ENCODE data around the gene BRIX1. TPM values are rescaled to one million over a fixed set of nuclear protein-coding genes. Genes with fewer than 3 reads are reported as not detected.
"Not testable (repeated sequence)": the region's sequence is repeated elsewhere in the genome, so short reads cannot be mapped to it uniquely, and the experiment has no call there.

The BRIX1 gene
- total and polyA plus RNA-seq, 10 donors = 17.8 to 28.3 (median 22.1) TPM

- Histone ChIP-seq H3K4me1 (no peaks in the 10 kb centered on the region), H3K36me3 (no peaks in the 10 kb centered on the region), H3K27ac (no peak overlapping the region), H3K4me3 (no peak overlapping the region), H3K9me3 (peaks cover 0 to 16% (median 10%) of the 10 kb centered on the region in 8 donors), H3K27me3 (replicated peaks in 1 of 7) (no peaks in the 10 kb centered on the region)
- WGBS, 5 donors = 93 to 98% (median 97%) methylated on average over 4 of the region's 4 CpGs
- no peak for TF ChIP-seq CTCF (IDR thresholded peaks at IDR 0.05 in 8 of 11, conservative IDR thresholded peaks at IDR 0.05 in 3 of 11)
- no peak for TF ChIP-seq POLR2A (IDR thresholded peaks at IDR 0.05)
- TF ChIP-seq POLR2AphosphoS5 (IDR thresholded peaks at IDR 0.05) = no peak
- no peak for DNase-seq
- intact Hi-C loops (cut with DNase I; ENCODE audit: low total_unique reads) = no loop called here
Observed at GRCh38 chr5:34967540-34967939, 52.0 kb downstream of the BRIX1 start.

GRCh38 chr5:34968258-34968657 lies 52.7 kb downstream of the BRIX1 start:
- Histone ChIP-seq H3K27me3 (replicated peaks in 1 of 7) (no peaks in the 10 kb centered on the region), H3K4me1 (no peaks in the 10 kb centered on the region), H3K36me3 (no peaks in the 10 kb centered on the region), H3K9me3 (peaks cover 0 to 16% (median 10%) of the 10 kb centered on the region in 8 donors), H3K4me3 (no peak overlapping the region), H3K27ac (no peak overlapping the region)
- 91 to 100% (median 97%) methylated on average over 1 to 2 of the region's 2 CpGs for WGBS, 5 donors
- no peak for TF ChIP-seq POLR2AphosphoS5 (IDR thresholded peaks at IDR 0.05)
- TF ChIP-seq CTCF (IDR thresholded peaks at IDR 0.05 in 8 of 11, conservative IDR thresholded peaks at IDR 0.05 in 3 of 11) = no peak
- no peak for TF ChIP-seq POLR2A (IDR thresholded peaks at IDR 0.05)
- DNase-seq = no peak
- intact Hi-C loops (cut with DNase I; ENCODE audit: low total_unique reads) = no loop called here

- intact Hi-C loops (cut with DNase I; ENCODE audit: low total_unique reads) = no loop called here
- 64 to 82% (median 69%) methylated on average over 1 of the region's 1 CpG for WGBS, 5 donors
- no peak for DNase-seq
- TF ChIP-seq POLR2A (IDR thresholded peaks at IDR 0.05) = no peak
- no peak for TF ChIP-seq POLR2AphosphoS5 (IDR thresholded peaks at IDR 0.05)
- no peak for TF ChIP-seq CTCF (IDR thresholded peaks at IDR 0.05 in 8 of 11, conservative IDR thresholded peaks at IDR 0.05 in 3 of 11)
- peaks cover 0 to 10% (median 7%) of the 10 kb centered on the region in 8 donors for H3K9me3 ChIP-seq
- H3K36me3 ChIP-seq = no peaks in the 10 kb centered on the region
- H3K4me3 ChIP-seq = no peak overlapping the region
- no peaks in the 10 kb centered on the region for H3K27me3 ChIP-seq (replicated peaks in 1 of 7)
- H3K4me1 ChIP-seq = no peaks in the 10 kb centered on the region
- no peak overlapping the region for H3K27ac ChIP-seq
Observed at GRCh38 chr5:34970552-34970951, 55.0 kb downstream of the BRIX1 start.

DNA sequence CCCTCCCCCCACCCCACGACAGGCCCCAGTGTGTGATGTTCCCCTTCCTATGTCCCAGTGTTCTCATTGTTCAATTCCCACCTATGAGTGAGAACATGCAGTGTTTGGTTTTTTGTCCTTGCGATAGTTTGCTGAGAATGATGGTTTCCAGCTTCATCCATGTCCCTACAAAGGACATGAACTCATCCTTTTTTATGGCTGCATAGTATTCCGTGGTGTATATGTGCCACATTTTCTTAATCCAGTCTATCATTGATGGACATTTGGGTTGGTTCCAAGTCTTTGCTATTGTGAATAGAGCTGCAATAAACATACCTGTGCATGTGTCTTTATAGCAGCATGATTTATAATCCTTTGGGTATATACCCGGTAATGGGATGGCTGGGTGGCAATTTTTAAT lies 56.1 kb downstream of the BRIX1 start:
- intact Hi-C loops (cut with DNase I; ENCODE audit: low total_unique reads); H3K27me3 ChIP-seq (replicated peaks in 1 of 7); DNase-seq; H3K36me3 ChIP-seq; H3K4me1 ChIP-seq; H3K27ac ChIP-seq; H3K9me3 ChIP-seq; H3K4me3 ChIP-seq: not testable (repeated sequence)
- 86 to 96% (median 93%) methylated on average over 2 to 4 of the region's 4 CpGs for WGBS, 5 donors

Other genes starting within 250 kb of the BRIX1 start
- gene TTC23L, start 76.5 kb upstream of the BRIX1 start, total RNA-seq = under 1 TPM in 3 of 7 donors, not detected in 4; 0.11 to 0.42 (median 0.24) TPM
- gene TTC23L, start 76.5 kb upstream of the BRIX1 start, polyA plus RNA-seq = under 1 TPM; 0.07 to 0.29 (median 0.23) TPM
- gene RAD1, start 207 bp upstream of the BRIX1 start, total RNA-seq = 10 to 100 TPM; 10.8 to 19.3 (median 15.2) TPM
- 10 to 100 TPM in 1 of 3 donors, 1 to 10 TPM in 2; 7.8 to 12.3 (median 9.4) TPM for gene RAD1, start 207 bp upstream of the BRIX1 start, polyA plus RNA-seq
- gene DNAJC21, start 13.8 kb downstream of the BRIX1 start, total RNA-seq = 10 to 100 TPM; 22.9 to 35.2 (median 30.1) TPM
- gene DNAJC21, start 13.8 kb downstream of the BRIX1 start, polyA plus RNA-seq = 10 to 100 TPM; 16.3 to 22.1 (median 21.8) TPM
- not detected for gene AGXT2, start 132.2 kb downstream of the BRIX1 start, total RNA-seq
- gene AGXT2, start 132.2 kb downstream of the BRIX1 start, polyA plus RNA-seq = not detected